HUES64 (cell line): Measurements from ENCODE around the gene FSTL4.

Experiments
- H3K27ac ChIP-seq: 2 replicates; pipeline ENCODE4 v1.7.0; 2013; ENCODE audit warnings: low read depth, low read length, inconsistent platforms
- H3K27me3 ChIP-seq: 2 replicates; pipeline ENCODE4 v1.6.1; 2013; ENCODE audit warnings: mild to moderate bottlenecking, low read length; ENCODE audit not compliant: insufficient read depth
- H3K36me3 ChIP-seq: 2 replicates; pipeline ENCODE4 v1.6.1; 2013; ENCODE audit warnings: mild to moderate bottlenecking, low read length; ENCODE audit not compliant: insufficient read depth
- H3K4me1 ChIP-seq: 2 replicates; pipeline ENCODE4 v1.6.1; 2013; ENCODE audit warnings: mild to moderate bottlenecking, low read length, moderate library complexity; ENCODE audit not compliant: insufficient read depth
- H3K4me3 ChIP-seq: 2 replicates; pipeline ENCODE4 v1.5.1; 2013; ENCODE audit warnings: mild to moderate bottlenecking, low read length, moderate library complexity
- H3K9ac ChIP-seq: 2 replicates; pipeline ENCODE4 v1.6.1; 2013; ENCODE audit warnings: mild to moderate bottlenecking, low read depth, low read length
- H3K9me3 ChIP-seq: 2 replicates; pipeline ENCODE4 v1.6.1; 2013; ENCODE audit warnings: low read depth, low read length; ENCODE audit not compliant: insufficient read depth
- WGBS: fragments of 150-250, 120-280 bp; methylation state at CpG from one replicate; pipeline ENCODE4 v1.1.7; 2013; ENCODE audit warnings: missing lambda C conversion rate; 5-methylcytosine and 5-hydroxymethylcytosine counted together

FSTL4 gene

GRCh38 chr5:133353741-133354140, 258.6 kb downstream of the FSTL4 start:
- H3K27ac ChIP-seq, result no peak overlapping the region
- H3K4me1 ChIP-seq, result peaks cover 8% of the 10 kb centered on the region; the same call in 1 of the 2 replicates
- H3K9ac ChIP-seq, result no peak overlapping the region
- H3K27me3 ChIP-seq, result no peaks in the 10 kb centered on the region
- no peaks in the 10 kb centered on the region for H3K36me3 ChIP-seq
- H3K4me3 ChIP-seq, result no peak overlapping the region
- 55% methylated on average over 8 of the region's 8 CpGs for WGBS
- no peaks in the 10 kb centered on the region for H3K9me3 ChIP-seq

DNA sequence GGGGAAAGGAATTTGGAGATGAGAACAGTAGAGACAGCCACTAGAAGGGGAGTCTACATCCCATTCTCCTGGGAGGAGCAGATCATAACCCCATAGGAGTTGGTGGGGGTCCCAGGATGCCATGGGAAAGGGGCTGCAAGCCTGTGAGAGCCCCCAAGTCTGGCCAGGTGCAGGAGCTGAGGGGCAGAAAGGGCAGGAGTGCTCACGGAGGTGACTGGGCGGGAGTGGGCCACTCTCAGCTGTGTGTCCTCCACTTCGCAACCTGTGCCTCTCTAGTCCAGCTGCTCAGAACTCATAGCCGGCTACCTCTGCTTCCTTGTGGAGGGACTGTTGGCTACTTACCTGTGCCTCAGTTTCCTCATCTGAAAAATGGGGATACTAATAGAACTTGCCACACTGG, 263.9 kb downstream of the FSTL4 start:
- H3K9me3 ChIP-seq, result no peaks in the 10 kb centered on the region
- peaks cover 11% of the 10 kb centered on the region for H3K4me1 ChIP-seq
- whole genome bisulfite sequencing, result 96% methylated on average over 4 of the region's 4 CpGs
- no peak overlapping the region for H3K27ac ChIP-seq
- no peak overlapping the region for H3K4me3 ChIP-seq
- H3K9ac ChIP-seq, result no peak overlapping the region
- no peaks in the 10 kb centered on the region for H3K36me3 ChIP-seq
- no peaks in the 10 kb centered on the region for H3K27me3 ChIP-seq

DNA sequence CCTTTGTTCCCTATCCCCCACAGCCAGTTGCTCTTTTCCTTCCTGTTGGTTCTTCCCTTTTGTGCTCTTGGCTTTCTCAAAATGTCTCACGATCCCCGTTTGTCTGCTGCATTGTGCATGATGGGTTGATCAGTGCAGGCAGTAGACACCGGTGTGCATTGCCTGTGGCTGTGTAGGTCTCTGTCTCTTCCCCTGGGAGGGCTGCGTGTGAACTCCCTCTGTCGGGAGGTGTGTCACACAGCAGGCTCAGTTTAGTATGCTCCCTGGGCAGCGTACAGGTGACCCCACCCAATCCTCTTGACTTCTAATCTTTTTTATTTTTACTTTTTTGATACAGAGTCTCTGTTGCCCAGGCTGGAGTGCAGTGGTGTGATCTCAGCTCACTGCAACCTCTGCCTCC, 265.3 kb downstream of the FSTL4 start:
- Histone ChIP-seq H3K27me3 (no peaks in the 10 kb centered on the region), H3K4me3 (no peak overlapping the region), H3K9ac (no peak overlapping the region), H3K27ac (no peak overlapping the region), H3K4me1 (peaks cover 12% of the 10 kb centered on the region; the same call in 1 of the 2 replicates), H3K9me3 (no peaks in the 10 kb centered on the region), H3K36me3 (no peaks in the 10 kb centered on the region)
- WGBS, result 79% methylated on average over 6 of the region's 6 CpGs

DNA sequence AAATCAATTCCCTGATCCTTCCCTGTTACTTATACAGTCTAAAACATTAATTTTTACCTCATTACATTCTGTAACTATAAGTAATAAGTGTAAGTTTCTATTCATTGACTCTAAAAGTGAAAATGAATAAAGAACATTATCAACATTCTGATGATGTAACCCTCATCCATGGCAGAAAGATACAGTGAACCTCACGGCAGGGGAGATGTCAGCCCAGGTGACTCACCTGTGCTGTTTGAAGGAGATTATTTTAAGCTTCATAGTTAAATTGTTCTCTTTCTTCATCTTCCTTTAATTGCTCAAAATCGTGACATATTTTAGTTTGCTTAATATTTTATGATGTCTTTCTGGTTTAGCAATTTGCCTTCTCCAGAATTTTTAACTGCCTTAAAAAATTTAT, 268.1 kb downstream of the FSTL4 start:
- Histone ChIP-seq H3K4me3 (no peak overlapping the region), H3K36me3 (no peaks in the 10 kb centered on the region), H3K9me3 (no peaks in the 10 kb centered on the region), H3K27ac (no peak overlapping the region), H3K27me3 (no peaks in the 10 kb centered on the region), H3K9ac (no peak overlapping the region), H3K4me1 (peaks cover 21% of the 10 kb centered on the region; the same call in 1 of the 2 replicates)
- WGBS, result 100% methylated on average over 1 of the region's 2 CpGs

- no peak overlapping the region for H3K4me3 ChIP-seq
- no peaks in the 10 kb centered on the region for H3K9me3 ChIP-seq
- H3K27ac ChIP-seq, result no peak overlapping the region
- WGBS, result 81% methylated on average over 8 of the region's 8 CpGs
- H3K27me3 ChIP-seq, result no peaks in the 10 kb centered on the region
- H3K36me3 ChIP-seq, result no peaks in the 10 kb centered on the region
- H3K9ac ChIP-seq, result no peak overlapping the region
- H3K4me1 ChIP-seq, result peaks cover 21% of the 10 kb centered on the region; the same call in 1 of the 2 replicates
Observed at GRCh38 chr5:133343196-133343595, 269.1 kb downstream of the FSTL4 start.

DNA sequence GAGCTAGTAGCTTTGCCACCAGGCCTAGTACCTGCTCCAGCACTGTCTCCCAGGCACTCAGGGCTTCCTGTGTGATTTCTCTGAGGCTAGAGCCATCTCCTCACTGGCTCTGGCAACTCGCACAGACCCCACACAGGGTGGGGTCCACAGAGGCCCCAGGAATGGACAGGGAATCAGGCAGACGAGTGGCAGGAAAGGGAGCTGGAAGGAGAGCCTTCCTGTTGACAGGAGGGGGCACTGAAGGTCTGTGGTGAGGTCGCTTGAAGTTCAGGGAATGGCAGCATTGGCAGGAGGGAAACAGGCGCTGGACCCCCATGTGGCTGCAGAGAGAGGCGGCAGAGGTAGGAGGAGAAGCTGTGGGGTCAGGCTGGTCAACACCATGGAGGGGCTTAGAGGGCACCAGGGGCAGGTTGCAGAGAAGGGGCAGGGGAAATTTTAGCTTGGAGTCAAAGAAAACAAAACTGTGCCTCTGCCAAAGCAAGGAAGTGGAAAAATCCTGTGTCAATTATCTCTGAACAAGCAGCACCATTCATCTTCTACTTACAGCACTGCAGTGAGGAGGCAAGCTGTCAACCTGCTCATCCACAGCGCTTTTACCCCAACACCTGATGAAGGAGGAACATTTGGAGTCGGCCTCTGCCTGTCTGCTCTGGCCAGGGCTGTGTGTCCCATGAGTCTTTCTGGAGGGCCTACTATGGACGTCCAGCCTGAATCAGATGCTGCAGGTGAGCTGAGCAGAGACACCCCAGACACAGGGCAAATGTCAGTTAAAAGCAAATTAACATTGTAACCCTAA, 270.2 kb downstream of the FSTL4 start:
- no peaks in the 10 kb centered on the region for H3K9me3 ChIP-seq
- H3K27ac ChIP-seq, result no peak overlapping the region
- H3K9ac ChIP-seq, result no peak overlapping the region
- no peaks in the 10 kb centered on the region for H3K27me3 ChIP-seq
- peaks cover 21% of the 10 kb centered on the region; the same call in 1 of the 2 replicates for H3K4me1 ChIP-seq
- 80% methylated on average over 8 of the region's 8 CpGs for WGBS
- H3K4me3 ChIP-seq, result no peak overlapping the region
- no peaks in the 10 kb centered on the region for H3K36me3 ChIP-seq

DNA sequence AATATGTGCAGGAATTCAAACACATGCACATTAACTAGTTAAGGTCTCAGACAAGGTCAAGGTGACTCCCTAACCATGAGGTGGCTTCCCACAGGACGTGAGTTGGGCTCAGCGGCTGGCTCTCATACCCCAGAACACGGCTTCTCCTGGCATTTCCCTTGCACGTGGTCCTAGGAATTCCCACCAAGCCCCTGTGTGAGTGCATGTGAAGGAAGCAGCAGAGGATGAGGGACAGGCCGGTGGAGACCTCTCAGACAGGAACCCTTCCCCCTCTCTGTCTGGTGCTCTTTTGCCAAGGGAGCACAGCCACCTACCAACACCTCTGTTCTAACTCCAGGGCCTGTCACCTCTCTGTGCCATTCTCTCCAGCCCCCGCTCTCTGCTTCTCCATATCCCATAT, 271.0 kb downstream of the FSTL4 start:
- Histone ChIP-seq H3K9ac (no peak overlapping the region), H3K4me3 (no peak overlapping the region), H3K27ac (no peak overlapping the region), H3K27me3 (no peaks in the 10 kb centered on the region), H3K36me3 (no peaks in the 10 kb centered on the region), H3K9me3 (no peaks in the 10 kb centered on the region), H3K4me1 (peaks cover 21% of the 10 kb centered on the region; the same call in 1 of the 2 replicates)
- WGBS, result 78% methylated on average over 6 of the region's 6 CpGs

DNA sequence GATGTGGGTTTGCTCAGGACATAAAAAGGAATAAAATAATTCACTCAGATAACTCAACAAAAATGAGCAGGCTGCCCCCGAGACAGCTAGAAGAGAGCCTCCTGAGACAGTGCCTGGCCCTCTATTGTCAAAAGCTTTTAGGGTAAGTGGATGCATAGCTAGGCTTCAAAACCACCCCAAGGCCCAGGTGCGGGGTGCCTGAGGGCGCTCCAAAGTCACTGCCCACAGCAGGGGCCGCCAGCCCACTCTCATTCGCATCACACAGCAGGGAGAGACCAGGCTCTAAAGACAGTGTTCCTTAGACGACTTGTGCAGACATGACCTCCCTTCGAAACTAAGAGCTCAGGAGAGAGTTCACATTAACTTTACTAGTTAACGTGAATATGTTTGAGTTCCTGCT, 271.5 kb downstream of the FSTL4 start:
- no peaks in the 10 kb centered on the region for H3K27me3 ChIP-seq
- H3K9ac ChIP-seq, result no peak overlapping the region
- peaks cover 21% of the 10 kb centered on the region; the same call in 1 of the 2 replicates for H3K4me1 ChIP-seq
- WGBS, result 57% methylated on average over 7 of the region's 8 CpGs
- no peaks in the 10 kb centered on the region for H3K9me3 ChIP-seq
- no peaks in the 10 kb centered on the region for H3K36me3 ChIP-seq
- no peak overlapping the region for H3K27ac ChIP-seq
- no peak overlapping the region for H3K4me3 ChIP-seq

DNA sequence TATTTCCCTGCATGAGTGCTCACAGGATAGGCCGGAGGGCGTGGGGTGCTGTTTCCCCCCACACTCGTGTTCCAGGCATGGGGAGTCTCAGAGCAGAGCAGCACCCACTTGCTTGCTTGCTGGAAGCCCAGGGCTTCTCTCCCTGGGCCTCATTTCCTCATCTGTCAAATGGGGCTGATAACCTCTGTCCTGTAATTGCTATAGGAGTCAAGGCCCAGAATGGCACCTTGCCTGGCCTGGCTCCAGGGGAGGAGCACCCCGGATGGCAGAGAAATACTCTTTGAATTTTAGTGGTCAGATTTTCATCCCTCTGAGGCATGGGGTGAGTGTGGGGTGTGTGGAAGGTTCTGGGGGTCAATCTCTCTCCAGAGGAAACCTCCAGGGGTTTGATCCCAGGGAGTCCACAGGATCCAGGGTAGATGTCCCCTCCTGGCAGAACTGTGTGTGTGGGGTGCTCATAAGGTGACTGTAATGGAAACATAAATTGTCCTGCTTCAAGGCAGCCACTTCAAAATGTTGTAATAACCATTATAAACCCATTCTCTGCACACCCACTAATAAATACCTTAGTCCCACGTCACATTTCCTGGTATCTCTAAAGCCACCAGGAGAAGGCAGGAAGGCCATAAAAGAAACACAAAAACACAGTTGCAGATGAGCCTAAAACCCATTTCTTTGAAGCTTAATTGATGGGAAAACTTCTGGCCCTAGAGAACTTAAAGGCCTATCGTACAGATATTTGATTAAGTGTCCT, 272.2 kb downstream of the FSTL4 start:
- H3K9me3 ChIP-seq, result no peaks in the 10 kb centered on the region
- WGBS, result 95% methylated on average over 6 of the region's 6 CpGs
- H3K9ac ChIP-seq, result no peak overlapping the region
- H3K36me3 ChIP-seq, result no peaks in the 10 kb centered on the region
- H3K27ac ChIP-seq, result no peak overlapping the region
- no peak overlapping the region for H3K4me3 ChIP-seq
- H3K27me3 ChIP-seq, result no peaks in the 10 kb centered on the region
- H3K4me1 ChIP-seq, result peaks cover 21% of the 10 kb centered on the region; the same call in 1 of the 2 replicates

DNA sequence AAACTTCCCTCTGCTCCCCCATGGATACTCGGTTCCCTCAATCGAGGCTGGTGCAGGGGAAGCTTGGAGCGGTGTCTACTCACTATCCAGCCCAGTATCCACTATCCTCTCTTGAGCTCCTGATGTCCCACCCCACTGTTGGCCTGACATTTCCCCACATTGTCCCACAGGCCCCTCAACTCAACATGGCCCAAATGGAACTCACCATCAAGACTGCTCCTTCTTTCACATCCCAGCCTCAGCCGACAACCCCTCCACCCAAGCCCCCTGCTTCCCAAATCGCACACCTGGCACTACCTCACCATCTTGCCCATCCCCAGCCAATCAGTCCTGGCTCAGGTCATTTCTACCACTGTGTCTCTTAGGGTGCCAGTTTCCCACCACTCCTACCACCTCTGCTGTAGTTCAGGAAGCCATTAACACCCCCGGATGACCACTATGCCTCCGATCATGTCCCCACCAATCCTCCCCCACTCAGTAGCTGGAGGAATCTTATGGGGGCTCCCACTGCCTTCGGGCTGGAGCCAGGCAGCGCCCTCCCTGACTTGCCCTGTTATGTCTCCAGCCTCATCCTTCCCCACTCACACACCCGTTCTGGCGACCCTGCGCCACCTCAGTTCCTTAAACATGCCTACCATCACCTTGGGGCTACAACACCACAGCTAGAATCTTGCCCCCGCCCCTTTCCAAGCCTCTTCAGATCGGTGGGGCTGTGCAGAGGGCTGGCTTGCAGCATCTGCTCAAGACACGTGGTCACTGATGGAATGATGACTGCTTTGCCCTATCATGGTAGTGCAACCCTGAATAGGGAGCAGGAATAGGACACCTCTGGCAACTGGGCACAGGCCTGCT, 273.6 kb downstream of the FSTL4 start:
- no peak overlapping the region for H3K27ac ChIP-seq
- H3K9me3 ChIP-seq, result no peaks in the 10 kb centered on the region
- H3K36me3 ChIP-seq, result no peaks in the 10 kb centered on the region
- no peak overlapping the region for H3K9ac ChIP-seq
- H3K4me1 ChIP-seq, result peaks cover 17% of the 10 kb centered on the region; the same call in 1 of the 2 replicates
- WGBS, result 94% methylated on average over 15 of the region's 15 CpGs
- H3K4me3 ChIP-seq, result no peak overlapping the region
- H3K27me3 ChIP-seq, result no peaks in the 10 kb centered on the region
